AG04449 (cell line): ENCODE data around the gene SLC24A4.
A peak's percentile ranks its signal among the peaks of the same experiment; 100 is the strongest.

Source experiments
- CTCF ChIA-PET: fragments of 350-600 bp; formaldehyde crosslinking; extraction: SDS; loops from one replicate; lab custom pipeline; 2021; ENCODE audit warnings: antibody characterized with exemption; lab: Yijun Ruan, JAX
- POLR2A ChIA-PET: fragments of 400-600, 350-600 bp; formaldehyde crosslinking; extraction: SDS; loops from one replicate; lab custom pipeline; 2020; ENCODE audit warnings: antibody characterized with exemption, inconsistent platforms; lab: Yijun Ruan, JAX
- DNase-seq: peaks from one replicate; pipeline ENCODE4 v3.0.0-alpha.2; 2010; ENCODE audit warnings: low read depth, low spot score
- H3K4me3 ChIP-seq: 2 replicates; pipeline ENCODE4 v1.5.1; 2011; ENCODE audit warnings: low read depth, mild to moderate bottlenecking, control low read depth, low read length
- TF ChIP-seq, protein P1 (sequence below): IDR thresholded peaks from one replicate; pipeline ENCODE4 v1.5.1; 2011; ENCODE audit warnings: mild to moderate bottlenecking, moderate library complexity, low read length, control low read depth, inconsistent platforms; ENCODE audit not compliant: insufficient read depth; ENCODE audit errors: missing control alignments

Gene SLC24A4

DNA sequence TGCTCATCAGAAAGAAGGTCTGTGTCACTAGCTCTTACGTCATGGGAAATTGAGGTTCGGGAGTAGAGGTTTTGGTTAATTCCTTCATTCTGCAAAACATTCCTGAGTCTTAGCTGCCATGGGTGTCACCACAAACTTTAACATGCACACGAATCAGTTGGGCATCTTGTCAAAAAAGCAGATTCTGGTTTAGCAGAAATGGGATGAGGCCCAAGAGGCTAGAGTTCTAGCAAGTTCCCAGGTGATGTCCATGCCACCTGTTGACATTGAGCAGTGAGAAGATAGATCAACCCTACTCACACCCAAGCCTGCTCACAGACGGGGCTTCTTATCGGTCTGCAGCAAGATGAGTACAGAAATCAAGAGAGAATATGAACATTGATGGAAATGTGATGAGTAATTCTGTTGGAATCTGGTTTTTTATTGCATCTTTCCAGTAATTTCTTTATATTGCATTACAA lies 179.0 kb downstream of the SLC24A4 start:
- no peak overlapping the region for H3K4me3 ChIP-seq
- TF ChIP-seq, protein P1, sequence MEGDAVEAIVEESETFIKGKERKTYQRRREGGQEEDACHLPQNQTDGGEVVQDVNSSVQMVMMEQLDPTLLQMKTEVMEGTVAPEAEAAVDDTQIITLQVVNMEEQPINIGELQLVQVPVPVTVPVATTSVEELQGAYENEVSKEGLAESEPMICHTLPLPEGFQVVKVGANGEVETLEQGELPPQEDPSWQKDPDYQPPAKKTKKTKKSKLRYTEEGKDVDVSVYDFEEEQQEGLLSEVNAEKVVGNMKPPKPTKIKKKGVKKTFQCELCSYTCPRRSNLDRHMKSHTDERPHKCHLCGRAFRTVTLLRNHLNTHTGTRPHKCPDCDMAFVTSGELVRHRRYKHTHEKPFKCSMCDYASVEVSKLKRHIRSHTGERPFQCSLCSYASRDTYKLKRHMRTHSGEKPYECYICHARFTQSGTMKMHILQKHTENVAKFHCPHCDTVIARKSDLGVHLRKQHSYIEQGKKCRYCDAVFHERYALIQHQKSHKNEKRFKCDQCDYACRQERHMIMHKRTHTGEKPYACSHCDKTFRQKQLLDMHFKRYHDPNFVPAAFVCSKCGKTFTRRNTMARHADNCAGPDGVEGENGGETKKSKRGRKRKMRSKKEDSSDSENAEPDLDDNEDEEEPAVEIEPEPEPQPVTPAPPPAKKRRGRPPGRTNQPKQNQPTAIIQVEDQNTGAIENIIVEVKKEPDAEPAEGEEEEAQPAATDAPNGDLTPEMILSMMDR = no peak
- DNase-seq = peak; percentile 79
- ChIA-PET POLR2A (no interaction called here), CTCF (interaction anchor here (0.9 to 1.5 kb wide), 3 partner anchors 21 to 185 kb away, joined by 3 to 4 read pairs (median 3); no protein-coding TSS in a partner anchor)

DNA sequence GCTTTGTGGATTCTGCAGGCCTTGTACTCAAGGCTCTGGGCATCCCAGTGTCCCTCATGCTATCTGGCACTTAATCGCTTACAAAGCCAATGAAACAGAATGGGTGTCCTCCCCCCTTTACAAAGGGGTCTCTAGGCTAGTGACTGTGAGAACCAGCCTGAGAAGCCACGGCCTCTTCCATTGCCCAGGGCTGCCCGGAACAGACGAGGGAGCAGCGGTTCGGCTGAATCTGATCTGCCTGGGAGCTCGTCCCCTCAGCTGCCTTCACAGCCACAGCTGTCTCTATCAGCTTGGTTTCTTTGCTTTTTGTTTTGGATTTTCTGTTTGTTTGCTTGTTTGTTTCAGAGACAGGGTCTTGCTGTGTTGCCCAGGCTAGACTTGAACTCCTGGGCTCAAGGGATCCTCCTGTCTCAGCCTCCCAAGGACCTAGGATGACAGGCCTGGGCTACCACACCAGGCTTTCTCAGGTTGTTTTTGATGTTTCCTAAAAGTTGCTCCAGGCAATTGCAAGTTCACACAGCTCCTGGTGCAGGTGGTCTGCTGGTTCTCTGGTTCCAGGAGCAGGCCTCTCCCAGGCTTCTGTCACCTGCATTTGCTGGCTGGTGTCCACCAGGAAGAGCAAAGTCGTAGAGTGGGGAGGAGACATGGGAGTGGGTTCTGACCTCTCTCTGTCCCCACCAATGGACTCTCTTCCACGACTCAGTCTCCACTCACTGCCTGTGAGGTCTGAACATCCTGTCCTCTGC lies 179.7 kb downstream of the SLC24A4 start:
- DNase-seq = no peak
- CTCF ChIA-PET = interaction anchor here (1.5 kb wide), 1 partner anchor 184 kb away, joined by 4 read pairs; no protein-coding TSS in a partner anchor
- TF ChIP-seq, protein P1 = no peak
- POLR2A ChIA-PET = no interaction called here
- H3K4me3 ChIP-seq = no peak overlapping the region

DNA sequence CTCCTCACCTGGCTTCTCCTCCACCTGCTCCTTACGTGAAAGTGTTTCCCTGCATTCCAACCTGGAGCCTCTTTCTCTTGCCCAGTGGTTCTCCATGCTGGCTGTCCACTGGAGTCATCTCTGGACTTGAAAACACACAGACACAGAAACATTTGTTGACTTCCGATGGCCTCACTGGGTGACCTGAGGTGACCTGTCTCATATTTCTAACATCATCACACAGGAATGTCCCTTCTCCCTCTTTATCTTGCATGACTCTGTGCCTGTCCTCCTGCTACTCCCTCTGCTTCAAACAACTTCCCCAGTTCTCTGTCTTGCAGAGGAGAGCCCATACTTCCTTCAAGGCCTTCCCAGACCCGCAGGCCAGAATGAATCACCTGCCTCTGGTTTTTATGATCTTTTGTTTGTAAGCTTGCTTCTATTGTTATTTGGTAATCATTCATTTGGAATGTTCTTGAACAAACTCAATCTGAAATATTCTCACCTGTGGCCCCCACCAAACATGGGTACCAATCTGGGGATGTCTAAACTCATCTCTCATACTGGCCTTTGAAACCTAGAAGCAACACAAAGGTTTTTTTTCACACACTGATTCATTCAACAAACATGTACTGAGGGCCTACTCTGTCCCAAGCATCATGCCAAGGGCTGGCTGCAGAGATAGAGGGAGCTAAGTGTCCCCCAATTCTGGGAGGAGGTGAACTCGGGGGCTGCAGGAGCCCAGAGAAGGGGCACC lies 181.0 kb downstream of the SLC24A4 start:
- H3K4me3 ChIP-seq = no peak overlapping the region
- POLR2A ChIA-PET = no interaction called here
- no peak for DNase-seq
- CTCF ChIA-PET = interaction anchor here (1.3 kb wide), 2 partner anchors 17 to 34 kb away, joined by 3 to 4 read pairs; no protein-coding TSS in a partner anchor
- TF ChIP-seq, protein P1 = no peak

DNA sequence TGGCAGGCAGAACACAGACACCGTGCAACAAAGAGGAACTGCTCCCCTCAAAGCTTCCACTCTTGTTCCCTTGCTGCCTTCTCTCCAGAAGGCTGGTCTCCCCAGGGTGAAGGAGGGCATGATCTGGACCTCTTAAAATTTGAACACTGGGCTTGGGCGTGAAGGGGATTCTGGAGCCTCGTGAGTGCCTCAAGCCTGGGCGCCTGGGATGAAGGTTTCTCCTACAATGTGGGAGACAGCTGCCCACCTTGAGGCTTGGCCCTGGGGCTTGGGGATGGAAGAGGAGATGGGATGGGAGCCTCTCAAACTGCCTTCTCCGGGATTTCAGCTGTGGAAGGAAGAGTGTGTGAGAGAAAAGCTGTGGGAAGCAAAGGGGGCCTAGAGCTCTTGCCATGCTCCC lies 182.9 kb downstream of the SLC24A4 start:
- no peak overlapping the region for H3K4me3 ChIP-seq
- ChIA-PET POLR2A (interaction anchor here (1.3 kb wide), 1 partner anchor 34 kb away, joined by 3 read pairs; no protein-coding TSS in a partner anchor), CTCF (interaction anchor here (1.5 kb wide), 1 partner anchor 16 kb away, joined by 3 read pairs; no protein-coding TSS in a partner anchor)
- TF ChIP-seq, protein P1 = no peak
- DNase-seq = no peak

DNA sequence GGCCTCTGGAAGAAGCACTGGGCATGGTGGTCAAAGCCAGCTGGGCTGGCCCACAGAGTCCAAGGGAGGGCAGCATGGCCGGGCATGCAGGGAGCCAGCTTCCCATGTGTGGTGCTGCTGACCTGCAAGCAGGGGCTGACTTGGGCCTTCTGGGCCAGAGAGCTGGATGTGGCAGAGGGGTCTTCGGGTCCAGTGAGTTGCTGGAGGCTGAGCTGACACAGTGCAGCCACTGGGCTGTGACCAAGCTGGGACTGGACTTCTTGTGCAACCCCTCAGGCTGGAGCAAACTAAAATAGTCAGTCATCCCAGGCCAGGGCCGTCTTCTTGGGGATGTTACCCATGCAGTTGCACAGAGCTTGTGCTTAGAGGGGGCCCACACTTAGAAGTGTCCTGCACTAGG lies 183.3 kb downstream of the SLC24A4 start:
- TF ChIP-seq, protein P1 = no peak
- ChIA-PET POLR2A (interaction anchor here (1.3 kb wide), 1 partner anchor 34 kb away, joined by 3 read pairs; no protein-coding TSS in a partner anchor), CTCF (interaction anchor here (1.5 kb wide), 1 partner anchor 16 kb away, joined by 3 read pairs; no protein-coding TSS in a partner anchor)
- no peak for DNase-seq
- no peak overlapping the region for H3K4me3 ChIP-seq
